BJ (cell line): ENCODE measurements around the gene DOCK1. TPM values are rescaled to one million over a fixed set of nuclear protein-coding genes. Genes with fewer than 3 reads are reported as not detected.

Source experiments
- CTCF ChIA-PET: fragments of 350-600 bp; formaldehyde crosslinking; extraction: SDS; loops from one replicate; lab custom pipeline; 2021; ENCODE audit warnings: antibody characterized with exemption, inconsistent platforms; lab: Yijun Ruan, JAX
- POLR2A ChIA-PET: fragments of 300-600 bp; sonication (Branson Sonifier 250); formaldehyde crosslinking; extraction: SDS; loops from one replicate; lab custom pipeline; 2021; ENCODE audit warnings: antibody characterized with exemption; lab: Charles Lee
- DNase-seq: peaks from one replicate; pipeline ENCODE4 v3.0.0-alpha.2; 2011; ENCODE audit warnings: low read depth
- H3K27me3 ChIP-seq: 2 replicates; pipeline ENCODE4 v1.6.0; 2011; ENCODE audit warnings: low read length; ENCODE audit not compliant: control insufficient read depth, insufficient read depth
- H3K36me3 ChIP-seq: 2 replicates; pipeline ENCODE4 v1.5.1; 2011; ENCODE audit warnings: low read length; ENCODE audit not compliant: control insufficient read depth, insufficient read depth
- H3K4me3 ChIP-seq: 2 replicates; pipeline ENCODE4 v1.5.1; 2011; ENCODE audit warnings: low read depth, mild to moderate bottlenecking, control low read depth, low read length
- polyA plus RNA-seq: library from polyadenylated mRNA; depleted of rRNA; stranded (reverse); fragments of >200 nt; gene quantifications from 2 replicates; pipeline ENCODE4 v1.2.3, GENCODE V29; 2011
- TF ChIP-seq, protein P1 (sequence below): IDR thresholded peaks from 2 replicates; pipeline ENCODE4 v1.5.1; 2011; ENCODE audit warnings: low read depth, mild to moderate bottlenecking, control low read depth, inconsistent platforms, low read length, moderate library complexity; ENCODE audit not compliant: insufficient read depth

The DOCK1 gene
- polyA plus RNA-seq, 1 experiment: 20.0 TPM

DNA sequence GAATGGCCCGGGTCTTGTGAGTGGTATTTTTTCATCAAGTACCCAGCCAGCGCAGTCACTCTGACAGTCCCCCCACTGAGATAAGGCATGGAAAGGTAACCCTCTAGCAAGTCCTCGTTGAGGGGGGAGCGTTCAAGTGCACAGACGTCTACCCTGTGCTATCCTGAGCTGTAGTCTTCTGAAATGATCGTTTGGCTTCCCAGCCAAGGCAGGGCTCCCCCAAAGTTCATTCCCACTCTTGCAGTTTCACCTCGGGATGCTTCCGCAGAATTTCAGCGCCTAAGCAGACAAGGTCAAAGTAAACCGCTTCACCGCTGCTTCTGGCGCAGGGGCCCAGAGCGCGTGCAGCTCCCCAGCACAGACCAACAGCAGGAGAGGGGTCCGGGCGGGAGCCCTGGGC lies 289.4 kb downstream of the DOCK1 start:
- TF ChIP-seq, protein P1, sequence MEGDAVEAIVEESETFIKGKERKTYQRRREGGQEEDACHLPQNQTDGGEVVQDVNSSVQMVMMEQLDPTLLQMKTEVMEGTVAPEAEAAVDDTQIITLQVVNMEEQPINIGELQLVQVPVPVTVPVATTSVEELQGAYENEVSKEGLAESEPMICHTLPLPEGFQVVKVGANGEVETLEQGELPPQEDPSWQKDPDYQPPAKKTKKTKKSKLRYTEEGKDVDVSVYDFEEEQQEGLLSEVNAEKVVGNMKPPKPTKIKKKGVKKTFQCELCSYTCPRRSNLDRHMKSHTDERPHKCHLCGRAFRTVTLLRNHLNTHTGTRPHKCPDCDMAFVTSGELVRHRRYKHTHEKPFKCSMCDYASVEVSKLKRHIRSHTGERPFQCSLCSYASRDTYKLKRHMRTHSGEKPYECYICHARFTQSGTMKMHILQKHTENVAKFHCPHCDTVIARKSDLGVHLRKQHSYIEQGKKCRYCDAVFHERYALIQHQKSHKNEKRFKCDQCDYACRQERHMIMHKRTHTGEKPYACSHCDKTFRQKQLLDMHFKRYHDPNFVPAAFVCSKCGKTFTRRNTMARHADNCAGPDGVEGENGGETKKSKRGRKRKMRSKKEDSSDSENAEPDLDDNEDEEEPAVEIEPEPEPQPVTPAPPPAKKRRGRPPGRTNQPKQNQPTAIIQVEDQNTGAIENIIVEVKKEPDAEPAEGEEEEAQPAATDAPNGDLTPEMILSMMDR: no peak
- no peak for DNase-seq
- Histone ChIP-seq H3K36me3 (no peaks in the 10 kb centered on the region), H3K27me3 (no peaks in the 10 kb centered on the region), H3K4me3 (no peak overlapping the region)
- ChIA-PET POLR2A (no interaction called here), CTCF (interaction anchor here (0.9 to 1.2 kb wide), 3 partner anchors 18 to 56 kb away, joined by 3 read pairs; no protein-coding TSS in a partner anchor)

DNA sequence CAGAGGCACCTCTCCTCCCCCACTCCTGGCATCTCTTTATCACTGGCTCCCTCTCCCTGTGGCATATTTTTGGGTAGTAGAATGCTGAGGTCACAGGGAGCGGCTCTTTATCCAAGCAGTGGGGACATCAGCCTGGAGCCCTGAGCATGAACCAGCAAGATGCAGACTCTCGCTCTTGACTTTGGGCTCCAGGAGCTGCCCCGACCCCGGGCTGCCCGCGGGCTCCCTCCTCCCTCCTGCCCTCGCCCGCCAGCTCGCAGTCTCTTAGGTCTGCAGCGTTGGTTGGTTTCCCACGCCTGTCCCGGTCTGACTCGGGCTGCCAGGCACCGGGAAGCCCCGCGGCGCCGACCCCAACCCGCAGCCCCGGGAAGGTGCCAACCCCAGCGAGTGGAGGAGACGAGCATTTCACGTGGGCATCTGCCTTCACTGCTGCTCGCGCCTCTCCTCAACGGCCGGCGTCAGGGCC lies 289.8 kb downstream of the DOCK1 start:
- TF ChIP-seq, protein P1: no peak
- CTCF ChIA-PET: interaction anchor here (1.0 to 1.2 kb wide), 2 partner anchors 22 to 56 kb away, joined by 3 read pairs; no protein-coding TSS in a partner anchor
- DNase-seq: no peak
- Histone ChIP-seq H3K36me3 (no peaks in the 10 kb centered on the region), H3K4me3 (no peak overlapping the region), H3K27me3 (no peaks in the 10 kb centered on the region)
- POLR2A ChIA-PET: no interaction called here

DNA sequence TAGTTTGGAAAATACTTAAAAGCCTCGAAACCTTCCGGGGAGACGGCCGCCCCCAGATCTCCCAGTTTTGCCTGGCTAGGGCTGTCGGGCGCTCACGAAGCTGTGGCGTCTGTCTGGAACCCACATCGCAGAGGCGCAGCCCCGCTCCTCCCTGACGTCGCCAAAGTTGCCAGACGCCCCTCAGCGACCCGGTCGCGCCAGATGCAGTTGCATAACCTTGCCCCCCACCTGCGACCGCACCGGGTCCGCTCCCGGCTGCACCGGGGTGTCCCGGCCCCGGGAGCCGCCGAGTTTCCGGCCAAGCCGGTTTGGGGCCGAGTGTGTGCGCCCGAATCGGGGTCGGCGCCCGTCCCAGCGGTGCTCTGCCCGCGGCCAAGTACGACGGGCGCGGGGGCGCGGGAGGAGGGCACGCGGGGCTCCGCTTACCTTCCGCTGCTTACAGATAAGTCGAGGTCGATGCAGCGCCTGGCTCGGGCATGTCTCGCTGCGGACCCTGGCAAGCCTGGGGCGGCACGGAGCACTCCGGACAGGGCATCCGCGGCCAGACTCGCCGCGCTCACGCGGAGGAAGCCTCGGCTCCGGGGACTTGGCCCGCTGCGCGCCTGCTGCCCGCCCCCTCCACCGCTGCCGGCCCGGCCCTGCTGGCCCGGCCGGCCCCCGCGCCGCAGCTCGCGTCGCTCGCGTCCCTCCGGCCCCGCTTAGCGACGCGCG lies 290.5 kb downstream of the DOCK1 start:
- TF ChIP-seq, protein P1: no peak
- POLR2A ChIA-PET: no interaction called here
- no peaks in the 10 kb centered on the region for H3K27me3 ChIP-seq
- no peak for DNase-seq
- no peaks in the 10 kb centered on the region; the same call in 1 of the 2 replicates for H3K36me3 ChIP-seq
- H3K4me3 ChIP-seq: peak overlapping the region; percentile 39
- CTCF ChIA-PET: interaction anchor here (1.1 kb wide), 1 partner anchor 242 kb away, joined by 3 read pairs; no protein-coding TSS in a partner anchor

- no peak for DNase-seq
- Histone ChIP-seq H3K27me3 (no peaks in the 10 kb centered on the region), H3K36me3 (peaks cover 3% of the 10 kb centered on the region), H3K4me3 (peak within 1 kb of the TSS; percentile 39)
- CTCF ChIA-PET: interaction anchor here (1.1 kb wide), 1 partner anchor 242 kb away, joined by 3 read pairs; no protein-coding TSS in a partner anchor
- POLR2A ChIA-PET: no interaction called here
- TF ChIP-seq, protein P1: peak; percentile 39
Measured at GRCh38 chr10:127196282-127197153, 291.3 kb downstream of the DOCK1 start, which contains the start of gene INSYN2A. Gene INSYN2A, minus strand, starts transcription at chr10:127196591. Its CDS starts 20,196 bp downstream, at chr10:127176395.

GRCh38 chr10:127197154-127197432 lies 291.9 kb downstream of the DOCK1 start:
- ChIA-PET POLR2A (no interaction called here), CTCF (interaction anchor here (1.1 kb wide), 1 partner anchor 241 kb away, joined by 3 read pairs; no protein-coding TSS in a partner anchor)
- TF ChIP-seq, protein P1: no peak
- H3K36me3 ChIP-seq: peaks cover 3% of the 10 kb centered on the region
- H3K4me3 ChIP-seq: peak overlapping the region; percentile 36
- H3K27me3 ChIP-seq: no peaks in the 10 kb centered on the region
- DNase-seq: no peak
